PFSK-1 (cell line): ENCODE results near the gene WIZ.

Experiments
- FOXP2 ChIP-seq: optimal IDR thresholded peaks from 2 replicates; pipeline ENCODE3; 2011; ENCODE audit warnings: borderline replicate concordance, control low read depth, inconsistent platforms; ENCODE audit not compliant: insufficient read depth; ENCODE audit errors: extremely low read length, extremely low read depth
- POLR2AphosphoS5 ChIP-seq: IDR thresholded peaks from 2 replicates; pipeline ENCODE4 v1.6.1; 2012; ENCODE audit warnings: low read depth, mild to moderate bottlenecking, control low read depth, low read length, moderate library complexity
- REST ChIP-seq, 2 experiments: IDR thresholded peaks; 2 replicates each; pipeline versions ENCODE4 v1.6.1 to v1.8.0; 2011 to 2012; ENCODE audit warnings: low read depth in 2 of 2, low read length in 2 of 2, control low read depth in 1 of 2, inconsistent platforms in 1 of 2, mild to moderate bottlenecking in 1 of 2, moderate library complexity in 1 of 2; ENCODE audit not compliant: insufficient read depth in 1 of 2
- SIN3A ChIP-seq: IDR thresholded peaks from 2 replicates; pipeline ENCODE4 v1.6.1; 2012; ENCODE audit warnings: mild to moderate bottlenecking, low read length, moderate library complexity, borderline replicate concordance; ENCODE audit not compliant: insufficient read depth
- TAF1 ChIP-seq: IDR thresholded peaks from 2 replicates; pipeline ENCODE4 v1.6.1; 2012; ENCODE audit warnings: low read length, control low read depth, borderline replicate concordance; ENCODE audit not compliant: insufficient read depth

WIZ gene

GRCh38 chr19:15432629-15433518, 16.9 kb downstream of the WIZ start:
- TF ChIP-seq TAF1 (peak; percentile 74; the same call in 1 of the 2 replicates), REST (IDR thresholded peaks at IDR 0.05; ENCODE audit: insufficient read depth in 1 of 2, low read depth in 2 of 2, low read length in 2 of 2) (0 out of 4 replicates have a peak, but pooled peaks have one; percentile 8 to 53), FOXP2 (peak; percentile 99), SIN3A (peak; percentile 95; the same call in 1 of the 2 replicates), POLR2AphosphoS5 (peak; percentile 67)

GRCh38 chr19:15432018-15432494, 17.7 kb downstream of the WIZ start:
- no peak for TF ChIP-seq SIN3A
- TF ChIP-seq REST (IDR thresholded peaks at IDR 0.05; ENCODE audit: insufficient read depth in 1 of 2, low read depth in 2 of 2, low read length in 2 of 2), result no peak
- TF ChIP-seq TAF1, result no peak
- TF ChIP-seq POLR2AphosphoS5, result no peak
- TF ChIP-seq FOXP2, result no peak

GRCh38 chr19:15431396-15432017, 18.2 kb downstream of the WIZ start:
- TF ChIP-seq TAF1 (no peak), POLR2AphosphoS5 (no peak), SIN3A (no peak), FOXP2 (no peak), REST (IDR thresholded peaks at IDR 0.05; ENCODE audit: insufficient read depth in 1 of 2, low read depth in 2 of 2, low read length in 2 of 2) (no peak)

- TF ChIP-seq REST (IDR thresholded peaks at IDR 0.05; ENCODE audit: insufficient read depth in 1 of 2, low read depth in 2 of 2, low read length in 2 of 2), result no peak
- no peak for TF ChIP-seq TAF1
- TF ChIP-seq POLR2AphosphoS5, result no peak
- no peak for TF ChIP-seq FOXP2
- no peak for TF ChIP-seq SIN3A
Measured at GRCh38 chr19:15430526-15431120, 19.1 kb downstream of the WIZ start.
